ENCODE measurements around the gene CORO7. TPM values are rescaled to one million over a fixed set of nuclear protein-coding genes. Genes with fewer than 3 reads are reported as not detected.

CORO7 gene
- polyA plus RNA-seq, 1 donor from 2014 or later = 57.6 TPM

GRCh38 chr16:4322121-4323052 is 94.0 kb downstream of the CORO7 start:
- Histone ChIP-seq H3K9me3 (ENCODE audit: low read length) (no peaks in the 10 kb centered on the region), H3K79me2 (replicated peaks; ENCODE audit: insufficient read depth, low read length) (peaks cover 67% of the 10 kb centered on the region), H3K9me2 (ENCODE audit: insufficient read depth, low read length) (no peaks in the 10 kb centered on the region), H3K4me2 (ENCODE audit: low read length) (no peak overlapping the region), H3K36me3 (ENCODE audit: insufficient read depth, low read length) (no peaks in the 10 kb centered on the region), H3K4me3 (ENCODE audit: low read length) (no peak overlapping the region), H3K9ac (ENCODE audit: low read length) (no peak overlapping the region), H3K27me3 (ENCODE audit: insufficient read depth, low read depth, low read length) (no peaks in the 10 kb centered on the region), H4K20me1 (ENCODE audit: insufficient read depth) (no peaks in the 10 kb centered on the region), H2AFZ (ENCODE audit: low read depth, low read length) (no peak overlapping the region), H3K27ac (ENCODE audit: low read length) (no peak overlapping the region), H3F3A (ENCODE audit: insufficient read depth, low read length, poor library complexity, severe bottlenecking) (no peaks in the 10 kb centered on the region)
- TF ChIP-seq POLR2AphosphoS5 (IDR thresholded peaks at IDR 0.05) = no peak
- TF ChIP-seq MXI1 (conservative IDR thresholded peaks at IDR 0.05; ENCODE audit: poor library complexity, severe bottlenecking) = no peak
- TF ChIP-seq RAD21 (conservative IDR thresholded peaks at IDR 0.05) = no peak
- no peak for TF ChIP-seq CTCF (IDR thresholded peaks at IDR 0.05; ENCODE audit: poor library complexity, severe bottlenecking)
- TF ChIP-seq REST (IDR thresholded peaks at IDR 0.05; ENCODE audit: borderline replicate concordance) = no peak
- no peak for TF ChIP-seq SMC3 (conservative IDR thresholded peaks at IDR 0.05; ENCODE audit: poor library complexity)
- TF ChIP-seq EZH2 (IDR thresholded peaks at IDR 0.05; ENCODE audit: borderline replicate concordance, insufficient read depth, low read length, poor library complexity, severe bottlenecking) = no peak
- TF ChIP-seq TAF1 (IDR thresholded peaks at IDR 0.05; ENCODE audit: low read depth) = no peak
- no peak for TF ChIP-seq EP300 (conservative IDR thresholded peaks at IDR 0.05; ENCODE audit: poor library complexity, severe bottlenecking)

GRCh38 chr16:4321286-4322120 is 94.9 kb downstream of the CORO7 start:
- H3K79me2 ChIP-seq (replicated peaks; ENCODE audit: insufficient read depth, low read length) = peaks cover 69% of the 10 kb centered on the region
- H3K36me3 ChIP-seq (ENCODE audit: insufficient read depth, low read length) = no peaks in the 10 kb centered on the region
- no peak for TF ChIP-seq CTCF (IDR thresholded peaks at IDR 0.05; ENCODE audit: poor library complexity, severe bottlenecking)
- TF ChIP-seq POLR2AphosphoS5 (IDR thresholded peaks at IDR 0.05) = no peak
- no peak for TF ChIP-seq SMC3 (conservative IDR thresholded peaks at IDR 0.05; ENCODE audit: poor library complexity)
- no peak for TF ChIP-seq EZH2 (IDR thresholded peaks at IDR 0.05; ENCODE audit: borderline replicate concordance, insufficient read depth, low read length, poor library complexity, severe bottlenecking)
- no peak for TF ChIP-seq REST (IDR thresholded peaks at IDR 0.05; ENCODE audit: borderline replicate concordance)
- no peak for TF ChIP-seq RAD21 (conservative IDR thresholded peaks at IDR 0.05)
- no peak for TF ChIP-seq MXI1 (conservative IDR thresholded peaks at IDR 0.05; ENCODE audit: poor library complexity, severe bottlenecking)
- TF ChIP-seq EP300 (conservative IDR thresholded peaks at IDR 0.05; ENCODE audit: poor library complexity, severe bottlenecking) = no peak
- TF ChIP-seq TAF1 (IDR thresholded peaks at IDR 0.05; ENCODE audit: low read depth) = no peak

More at GRCh38 chr16:4321286-4322120, 94.9 kb downstream of the CORO7 start:
- Histone ChIP-seq H4K20me1 (ENCODE audit: insufficient read depth) (no peaks in the 10 kb centered on the region), H3K9ac (ENCODE audit: low read length) (no peak overlapping the region), H3F3A (ENCODE audit: insufficient read depth, low read length, poor library complexity, severe bottlenecking) (no peaks in the 10 kb centered on the region), H3K4me3 (ENCODE audit: low read length) (no peak overlapping the region), H3K9me2 (ENCODE audit: insufficient read depth, low read length) (no peaks in the 10 kb centered on the region), H3K27me3 (ENCODE audit: insufficient read depth, low read depth, low read length) (no peaks in the 10 kb centered on the region), H3K9me3 (ENCODE audit: low read length) (no peaks in the 10 kb centered on the region), H3K27ac (ENCODE audit: low read length) (no peak overlapping the region), H2AFZ (ENCODE audit: low read depth, low read length) (no peak overlapping the region), H3K4me2 (ENCODE audit: low read length) (no peak overlapping the region)

Measured in neural cell (in vitro differentiated cells).